Myocyte (in vitro differentiated cells): ENCODE measurements around the gene TRUB2. TPM values are rescaled to one million over a fixed set of nuclear protein-coding genes. Genes with fewer than 3 reads are reported as not detected.

Experiments used
- DNase-seq: peaks from one replicate; pipeline ENCODE4 v3.0.0-alpha.2; 2012; ENCODE audit warnings: low read depth
- total RNA-seq: library from RNA; depleted of rRNA; stranded (reverse); fragments of >200 nt; gene quantifications from 2 replicates; pipeline ENCODE4 v1.2.3, GENCODE V29; 2014

Gene TRUB2
- total RNA-seq, 1 donor from 2014 or later: 13.2 TPM

DNA sequence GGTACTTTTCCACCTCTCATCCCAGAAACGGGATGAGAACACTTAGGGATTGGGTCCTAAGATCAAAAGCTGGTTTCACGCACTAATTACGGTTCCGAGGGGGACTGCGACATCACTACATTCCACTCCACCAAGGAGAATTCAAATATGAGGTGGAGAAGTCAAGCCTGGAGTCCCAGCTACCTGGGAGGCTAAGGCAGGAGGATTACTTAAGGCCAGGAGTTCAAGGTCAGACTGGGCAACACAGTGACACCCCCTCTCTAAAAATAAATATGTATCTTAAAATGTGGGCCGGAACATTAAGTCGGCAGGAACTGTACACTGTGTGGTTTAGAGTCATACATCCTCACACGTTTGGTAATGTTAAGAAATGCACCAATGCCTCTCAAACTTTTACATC is 48.0 kb downstream of the TRUB2 start:
- DNase-seq: no peak

DNA sequence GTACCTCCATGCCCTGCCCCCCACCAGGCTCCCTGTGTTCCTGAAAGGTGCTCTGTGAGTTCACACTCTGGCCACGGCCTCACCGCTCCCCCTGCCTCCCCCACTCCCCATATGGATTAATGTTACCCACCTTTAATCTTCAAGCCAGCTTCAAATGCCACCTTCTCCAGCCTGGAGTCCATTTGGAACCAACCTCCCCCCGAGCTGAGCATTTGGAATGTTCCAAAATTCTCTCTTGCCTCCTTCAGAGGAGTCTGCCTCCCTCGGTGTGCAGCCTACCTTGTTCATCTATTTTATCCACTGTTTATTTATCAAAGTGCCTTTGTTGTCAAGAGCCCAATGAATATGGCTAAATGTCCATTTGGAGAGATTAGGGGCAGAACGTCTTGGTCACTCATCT is 50.7 kb downstream of the TRUB2 start:
- no peak for DNase-seq

DNA sequence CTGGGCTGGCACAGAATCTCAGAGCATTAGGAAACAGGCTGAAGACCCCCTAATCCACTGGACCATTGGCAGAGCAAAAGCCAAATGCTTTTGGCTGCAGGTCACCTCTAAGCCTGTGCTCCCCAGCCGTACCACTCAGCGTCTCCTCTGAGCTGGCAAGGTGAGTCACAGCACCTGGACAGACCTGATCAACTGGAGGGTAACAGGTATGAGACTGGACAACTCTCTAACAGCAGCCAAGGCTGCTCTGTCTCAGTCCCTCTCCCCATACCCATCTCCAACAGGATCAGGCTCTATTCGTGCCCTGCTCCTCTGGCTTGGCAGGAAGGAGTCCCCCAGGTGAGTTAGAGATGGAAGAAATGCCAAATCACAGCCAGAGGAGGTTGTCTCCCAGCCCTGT is 51.1 kb downstream of the TRUB2 start:
- DNase-seq: no peak

DNA sequence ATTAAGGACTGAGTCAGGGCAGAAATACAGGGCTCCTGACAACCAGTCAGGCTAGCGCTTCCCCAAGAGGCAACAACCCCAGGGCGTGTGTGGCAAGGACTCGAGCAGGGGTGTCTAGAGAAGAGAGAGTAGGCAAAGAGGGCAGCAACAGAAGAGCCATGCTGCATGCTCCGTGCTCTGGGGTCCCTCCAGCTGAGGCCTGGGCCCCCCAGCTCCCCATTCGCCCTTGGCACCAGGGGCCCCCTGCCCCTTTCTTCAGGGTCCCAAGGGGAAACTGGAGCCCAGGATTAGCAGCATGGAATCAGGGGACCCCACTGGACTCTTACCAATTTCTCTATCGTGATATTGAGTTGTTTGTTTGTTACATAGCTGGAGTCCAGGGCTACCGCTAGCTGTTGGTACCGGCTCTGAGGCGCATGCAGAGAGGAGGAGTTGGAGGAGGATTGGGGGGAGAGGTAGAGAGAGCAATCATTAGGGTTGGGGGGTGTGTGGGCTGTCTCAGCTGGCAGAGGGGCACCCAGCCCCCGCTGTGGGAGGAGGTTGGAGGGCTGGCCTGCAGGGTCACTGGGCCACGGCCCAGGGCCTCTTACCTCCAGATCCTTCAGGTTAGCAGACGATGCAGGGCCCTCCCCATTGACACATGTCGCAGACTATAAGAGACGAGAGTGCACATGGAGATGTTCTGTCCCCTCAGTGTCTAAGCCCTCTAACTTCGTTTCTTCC is 55.2 kb downstream of the TRUB2 start:
- no peak for DNase-seq

- no peak for DNase-seq
Observed at GRCh38 chr9:128265348-128265847, 56.8 kb downstream of the TRUB2 start.

GRCh38 chr9:128262687-128263086 is 59.6 kb downstream of the TRUB2 start:
- DNase-seq: no peak

DNA sequence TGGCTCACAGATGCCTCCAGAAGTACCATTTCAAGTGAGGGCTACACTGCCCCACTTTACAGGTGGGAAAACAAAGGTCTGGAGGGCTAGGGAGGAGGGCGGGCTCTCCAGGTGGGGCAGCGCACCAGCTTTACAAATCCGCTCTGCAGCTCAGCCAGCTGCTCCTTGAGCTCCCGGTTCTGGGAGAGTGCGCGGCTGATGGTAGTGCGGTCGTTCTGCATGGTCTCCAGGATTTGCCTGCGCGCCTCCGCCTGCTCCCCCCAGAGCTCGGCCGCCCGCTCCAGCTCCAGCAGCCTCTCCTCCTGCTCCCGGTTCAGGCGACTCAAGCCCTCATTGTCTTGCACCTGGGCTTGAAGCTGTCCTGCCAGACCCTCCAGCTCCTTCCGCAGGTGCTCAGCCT is 61.9 kb downstream of the TRUB2 start:
- DNase-seq: no peak

DNA sequence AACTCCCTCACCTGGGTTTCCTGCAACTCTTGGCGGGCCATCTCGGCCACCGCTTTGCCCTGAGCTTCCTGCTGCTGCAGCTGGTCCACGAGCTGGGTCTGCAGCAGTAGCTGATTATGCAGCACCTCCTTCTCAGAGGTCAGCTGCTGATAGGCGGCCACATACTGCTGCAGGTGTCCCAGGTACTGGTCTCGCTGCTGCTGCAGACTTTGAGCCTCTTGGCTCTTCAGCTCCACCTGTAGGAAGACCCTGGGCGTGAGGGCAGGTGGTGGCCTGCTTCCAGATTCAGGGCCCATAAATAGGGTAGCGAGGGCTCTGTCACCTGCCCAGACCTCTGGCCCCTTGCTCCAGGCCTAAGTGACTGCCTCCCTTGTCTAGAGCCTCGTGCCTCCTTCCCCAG is 63.1 kb downstream of the TRUB2 start:
- no peak for DNase-seq

- DNase-seq: no peak
Observed at GRCh38 chr9:128258326-128258725, 63.9 kb downstream of the TRUB2 start.

DNA sequence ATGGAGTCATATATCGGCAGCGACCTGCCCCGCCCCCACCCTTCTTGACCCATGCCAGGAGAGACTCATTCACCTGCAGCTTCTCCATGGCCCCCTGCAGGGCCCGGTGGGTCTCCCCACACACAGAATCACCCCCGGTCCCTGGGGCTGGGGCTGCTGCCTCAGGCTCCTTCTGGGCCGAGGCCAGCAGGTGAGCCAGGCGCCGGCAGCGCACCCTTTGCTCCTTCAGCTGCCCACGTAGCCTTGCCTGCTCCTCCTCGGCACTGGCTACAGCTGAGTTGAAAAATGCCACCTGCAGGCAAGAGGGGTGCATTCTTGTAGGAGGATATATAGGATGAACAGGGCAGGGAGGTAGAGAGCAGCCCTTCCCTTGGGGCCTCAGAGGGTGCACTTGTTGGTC is 64.3 kb downstream of the TRUB2 start:
- no peak for DNase-seq

DNA sequence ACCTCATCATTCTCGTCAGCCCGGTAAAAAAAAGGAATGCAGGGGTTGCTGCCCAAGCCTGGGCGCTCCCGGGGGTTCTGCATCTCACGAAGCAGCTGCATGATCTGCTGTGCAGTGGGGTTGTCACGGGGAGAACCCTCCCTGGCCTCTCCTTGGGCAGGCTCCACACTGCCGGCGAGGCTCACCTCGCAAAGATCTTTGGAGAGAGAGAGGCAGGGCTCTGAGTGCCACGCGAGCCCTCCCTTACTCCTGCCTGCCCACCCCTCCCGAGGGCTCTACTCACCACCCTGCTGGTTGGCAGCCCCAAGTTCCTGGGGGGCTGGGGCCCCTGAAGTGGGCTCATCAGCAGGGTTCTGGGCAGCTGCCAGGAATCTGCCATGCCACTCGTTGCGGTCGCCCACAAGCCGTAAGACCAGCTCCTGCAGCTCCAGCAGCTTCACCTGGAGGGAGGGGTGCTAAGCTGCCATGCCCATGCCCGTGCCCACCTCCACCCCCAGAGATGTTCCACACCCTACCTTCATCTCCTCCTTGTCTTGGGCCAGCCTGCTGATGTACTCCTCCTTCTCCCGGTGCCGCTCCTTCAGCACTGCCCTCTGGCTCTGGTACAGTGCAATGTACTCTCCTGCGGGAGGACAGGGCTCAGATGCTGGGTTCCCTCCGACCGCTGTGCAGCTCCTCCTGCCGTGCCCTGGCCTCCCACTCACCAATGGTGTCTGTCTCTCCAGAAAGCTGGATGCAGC is 65.0 kb downstream of the TRUB2 start:
- DNase-seq: no peak

Other genes starting within 250 kb of the TRUB2 start
- 65.9 and 68.6 TPM in 2 replicates for gene PTGES2, start 194.7 kb downstream of the TRUB2 start, total RNA-seq
- not detected in 2 replicates for gene LCN2, start 173.0 kb downstream of the TRUB2 start, total RNA-seq
- gene BBLN, start 162.2 kb downstream of the TRUB2 start, total RNA-seq: 286 and 586 TPM in 2 replicates
- gene CIZ1, start 130.9 kb downstream of the TRUB2 start, total RNA-seq: 47.4 and 58.5 TPM in 2 replicates
- 0.10 TPM in 1 of 2 replicates, not detected in the other for gene DNM1, start 119.1 kb downstream of the TRUB2 start, total RNA-seq
- 121 and 160 TPM in 2 replicates for gene GOLGA2, start 46.4 kb downstream of the TRUB2 start, total RNA-seq
- gene SWI5, start 46.2 kb downstream of the TRUB2 start, total RNA-seq: 41.3 and 42.2 TPM in 2 replicates
- 27.2 and 40.4 TPM in 2 replicates for gene COQ4, start 392 bp upstream of the TRUB2 start, total RNA-seq
- gene SLC27A4, start 18.1 kb upstream of the TRUB2 start, total RNA-seq: 29.7 and 32.4 TPM in 2 replicates
- gene URM1, start 48.9 kb upstream of the TRUB2 start, total RNA-seq: 43.5 and 51.2 TPM in 2 replicates
- gene CERCAM, start 98.4 kb upstream of the TRUB2 start, total RNA-seq: 43.6 and 52.0 TPM in 2 replicates
- 16.0 and 18.6 TPM in 2 replicates for gene ODF2, start 133.6 kb upstream of the TRUB2 start, total RNA-seq
- gene GLE1, start 182.3 kb upstream of the TRUB2 start, total RNA-seq: 28.3 and 28.4 TPM in 2 replicates
- 519 and 564 TPM in 2 replicates for gene SPTAN1, start 230.1 kb upstream of the TRUB2 start, total RNA-seq